SK-N-SH (cell line): ENCODE results near the gene RNU6-9.
A peak's percentile ranks its signal among the peaks of the same experiment; 100 is the strongest.

ENCODE experiments used
- CTCF ChIP-seq: fragments of 200-600 bp; sonication (generic); IDR thresholded peaks from 2 replicates; pipeline ENCODE4 v1.6.1; 2017; ENCODE audit warnings: antibody characterized with exemption, mild to moderate bottlenecking, moderate library complexity
- EP300 ChIP-seq, 2 experiments: IDR thresholded peaks; 2 replicates each; pipeline versions ENCODE4 v1.4.0 to v1.6.1; 2012; ENCODE audit warnings: borderline replicate concordance in 1 of 2, low read depth in 1 of 2, low read length in 1 of 2
- POLR2AphosphoS5 ChIP-seq: IDR thresholded peaks from 2 replicates; pipeline ENCODE4 v1.6.1; 2012; ENCODE audit warnings: low read depth, low read length
- RAD21 ChIP-seq: IDR thresholded peaks from 2 replicates; pipeline ENCODE4 v1.6.1; 2012; ENCODE audit warnings: mild to moderate bottlenecking, low read length
- SMC3 ChIP-seq: IDR thresholded peaks from 2 replicates; pipeline ENCODE4 v1.6.1; 2012; ENCODE audit warnings: low read depth, low read length, improper control_type of control experiment
- TAF1 ChIP-seq: IDR thresholded peaks from 2 replicates; pipeline ENCODE4 v1.6.1; 2012; ENCODE audit warnings: low read depth, mild to moderate bottlenecking, low read length, moderate library complexity, borderline replicate concordance
- TCF12 ChIP-seq: IDR thresholded peaks from 2 replicates; pipeline ENCODE4 v1.4.0; 2012
- TEAD4 ChIP-seq: IDR thresholded peaks from 2 replicates; pipeline ENCODE4 v1.4.0; 2012; ENCODE audit warnings: mild to moderate bottlenecking, borderline replicate concordance; ENCODE audit not compliant: insufficient read depth
- USF1 ChIP-seq: IDR thresholded peaks from 2 replicates; pipeline ENCODE4 v1.4.0; 2012; ENCODE audit warnings: low read depth, borderline replicate concordance
- TF ChIP-seq, protein P1 (sequence below): IDR thresholded peaks from 2 replicates; pipeline ENCODE4 v1.4.0; 2012; ENCODE audit warnings: low read depth
- TF ChIP-seq, protein P2 (sequence below): IDR thresholded peaks from 2 replicates; pipeline ENCODE4; 2012

DNA sequence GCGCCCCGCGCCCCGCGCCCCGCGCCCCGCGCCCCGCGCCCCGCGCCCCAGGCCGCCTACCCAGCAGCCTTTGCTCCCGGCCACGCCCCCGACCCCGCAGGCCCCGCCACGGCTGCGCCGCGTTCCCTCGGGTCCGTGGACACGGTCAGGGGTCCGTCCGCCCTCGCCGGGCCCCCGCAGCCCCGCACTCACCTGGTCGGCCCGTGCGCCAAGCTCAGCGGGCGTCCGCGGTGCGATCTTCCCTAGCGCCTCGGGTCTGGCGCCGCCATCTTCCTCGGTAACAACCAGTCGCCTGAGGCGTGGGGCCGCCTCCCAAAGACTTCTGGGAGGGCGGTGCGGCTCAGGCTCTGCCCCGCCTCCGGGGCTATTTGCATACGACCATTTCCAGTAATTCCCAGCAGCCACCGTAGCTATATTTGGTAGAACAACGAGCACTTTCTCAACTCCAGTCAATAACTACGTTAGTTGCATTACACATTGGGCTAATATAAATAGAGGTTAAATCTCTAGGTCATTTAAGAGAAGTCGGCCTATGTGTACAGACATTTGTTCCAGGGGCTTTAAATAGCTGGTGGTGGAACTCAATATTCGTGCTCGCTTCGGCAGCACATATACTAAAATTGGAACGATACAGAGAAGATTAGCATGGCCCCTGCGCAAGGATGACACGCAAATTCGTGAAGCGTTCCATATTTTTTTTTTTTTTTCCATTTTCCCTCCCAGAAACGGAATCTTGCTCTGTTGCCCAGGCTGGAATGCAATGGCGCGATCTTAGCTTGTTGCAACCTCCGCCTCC, at the start of gene RNU6-9, which contains the start of gene MED16:
- no peak for TF ChIP-seq CTCF
- no peak for TF ChIP-seq SMC3
- peak; percentile 67 for TF ChIP-seq POLR2AphosphoS5
- TF ChIP-seq TEAD4: peak; percentile 92
- no peak for TF ChIP-seq RAD21
- TF ChIP-seq, protein P1, sequence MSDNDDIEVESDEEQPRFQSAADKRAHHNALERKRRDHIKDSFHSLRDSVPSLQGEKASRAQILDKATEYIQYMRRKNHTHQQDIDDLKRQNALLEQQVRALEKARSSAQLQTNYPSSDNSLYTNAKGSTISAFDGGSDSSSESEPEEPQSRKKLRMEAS: peak; percentile 39; the same call in 1 of the 2 replicates
- TF ChIP-seq TCF12: no peak
- TF ChIP-seq, protein P2, sequence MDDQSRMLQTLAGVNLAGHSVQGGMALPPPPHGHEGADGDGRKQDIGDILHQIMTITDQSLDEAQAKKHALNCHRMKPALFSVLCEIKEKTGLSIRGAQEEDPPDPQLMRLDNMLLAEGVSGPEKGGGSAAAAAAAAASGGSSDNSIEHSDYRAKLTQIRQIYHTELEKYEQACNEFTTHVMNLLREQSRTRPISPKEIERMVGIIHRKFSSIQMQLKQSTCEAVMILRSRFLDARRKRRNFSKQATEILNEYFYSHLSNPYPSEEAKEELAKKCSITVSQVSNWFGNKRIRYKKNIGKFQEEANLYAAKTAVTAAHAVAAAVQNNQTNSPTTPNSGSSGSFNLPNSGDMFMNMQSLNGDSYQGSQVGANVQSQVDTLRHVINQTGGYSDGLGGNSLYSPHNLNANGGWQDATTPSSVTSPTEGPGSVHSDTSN: no peak
- TF ChIP-seq USF1: no peak
- TF ChIP-seq EP300 (IDR thresholded peaks at IDR 0.05; ENCODE audit: borderline replicate concordance in 1 of 2, low read depth in 1 of 2, low read length in 1 of 2): no peak
- peak; percentile 74 for TF ChIP-seq TAF1
